Neural cell (in vitro differentiated cells): ENCODE measurements around the gene KRTAP10-2.

Source experiments
- CTCF ChIP-seq: fragments of 450-650 bp; IDR thresholded peaks from 2 replicates; pipeline ENCODE4 v1.5.1; 2014; ENCODE audit warnings: antibody characterized with exemption, mild to moderate bottlenecking, moderate library complexity; ENCODE audit not compliant: poor library complexity, severe bottlenecking
- EP300 ChIP-seq: fragments of 450-650 bp; conservative IDR thresholded peaks from 2 replicates; pipeline ENCODE4 v1.6.1; 2014; ENCODE audit warnings: antibody characterized with exemption, mild to moderate bottlenecking, moderate library complexity; ENCODE audit not compliant: poor library complexity, severe bottlenecking
- POLR2AphosphoS5 ChIP-seq: IDR thresholded peaks from 2 replicates; pipeline ENCODE4 v1.6.1; 2012
- REST ChIP-seq: IDR thresholded peaks from 2 replicates; pipeline ENCODE4 v1.6.1; 2012; ENCODE audit warnings: borderline replicate concordance
- TAF1 ChIP-seq: IDR thresholded peaks from 2 replicates; pipeline ENCODE4 v1.6.1; 2012; ENCODE audit warnings: low read depth

GRCh38 chr21:44528634-44528995, 22.7 kb downstream of the KRTAP10-2 start:
- TF ChIP-seq CTCF (no peak), EP300 (no peak), POLR2AphosphoS5 (no peak), REST (no peak), TAF1 (no peak)
